ENCODE measurements around the gene PKP1. TPM values are rescaled to one million over a fixed set of nuclear protein-coding genes. Genes with fewer than 3 reads are reported as not detected.

Gene PKP1
- polyA plus RNA-seq, 1 donor (not counting 4 experiments of a cell fraction or from before 2014, with no cell fraction given) = 169 TPM

- no peak overlapping the region for H3K4me2 ChIP-seq (ENCODE audit: control insufficient read depth, extremely low read depth, insufficient read depth, low read depth, low read length)
- H4K20me1 ChIP-seq (ENCODE audit: control insufficient read depth, extremely low read depth, insufficient read depth, low read length) = no peaks in the 10 kb centered on the region
- H3K4me3 ChIP-seq (ENCODE audit: control insufficient read depth in 2 of 3, extremely low read depth in 1 of 3, insufficient read depth in 2 of 3, low read depth in 1 of 3, low read length in 3 of 3) = no peak overlapping the region
- H3K9me1 ChIP-seq (ENCODE audit: control insufficient read depth, extremely low read depth, insufficient read depth, low read length) = no peaks in the 10 kb centered on the region
- H3K9ac ChIP-seq (ENCODE audit: control insufficient read depth, extremely low read depth, insufficient read depth, low read length) = no peak overlapping the region
- H2AFZ ChIP-seq (ENCODE audit: control insufficient read depth, low read length) = no peak overlapping the region
- peaks cover 24% of the 10 kb centered on the region for H3K4me1 ChIP-seq (ENCODE audit: control insufficient read depth, extremely low read depth, insufficient read depth, low read length)
- DNase-seq (ENCODE audit: low read depth, low spot score) = no peak
- dilution Hi-C loops (cut with MboI; ENCODE audit: extremely low pct_ligation_motif_present, low sequenced_read_pairs) = no loop called here
- H3K79me2 ChIP-seq (ENCODE audit: control insufficient read depth, insufficient read depth, low read length) = no peaks in the 10 kb centered on the region
- no peaks in the 10 kb centered on the region for H3K9me3 ChIP-seq (ENCODE audit: control insufficient read depth, low read depth, low read length)
- H3K27me3 ChIP-seq (ENCODE audit: control insufficient read depth, extremely low read depth, insufficient read depth, low read length) = no peaks in the 10 kb centered on the region
- H3K36me3 ChIP-seq (ENCODE audit: control insufficient read depth in 2 of 2, extremely low read depth in 1 of 2, insufficient read depth in 2 of 2, low read length in 2 of 2) = peaks cover 39 to 52% of the 10 kb centered on the region in 2 experiments
- no peak for FAIRE-seq
- TF ChIP-seq EZH2 (IDR thresholded peaks at IDR 0.05; ENCODE audit: low read length) (no peak), CTCF (optimal IDR thresholded peaks at IDR 0.05 in 1 of 3, IDR thresholded peaks at IDR 0.05 in 1 of 3, conservative IDR thresholded peaks at IDR 0.05 in 1 of 3; ENCODE audit: extremely low read depth in 1 of 3, insufficient read depth in 2 of 3, low read length in 3 of 3) (no peak)
- no peak overlapping the region for H3K27ac ChIP-seq (ENCODE audit: control insufficient read depth, insufficient read depth, low read length)
Observed at GRCh38 chr1:201329286-201329685, 46.0 kb downstream of the PKP1 start.

GRCh38 chr1:201329801-201330200 is 46.5 kb downstream of the PKP1 start:
- Histone ChIP-seq H4K20me1 (ENCODE audit: control insufficient read depth, extremely low read depth, insufficient read depth, low read length) (no peaks in the 10 kb centered on the region), H3K4me1 (ENCODE audit: control insufficient read depth, extremely low read depth, insufficient read depth, low read length) (peaks cover 30% of the 10 kb centered on the region), H3K79me2 (ENCODE audit: control insufficient read depth, insufficient read depth, low read length) (no peaks in the 10 kb centered on the region), H2AFZ (ENCODE audit: control insufficient read depth, low read length) (no peak overlapping the region), H3K9me1 (ENCODE audit: control insufficient read depth, extremely low read depth, insufficient read depth, low read length) (no peaks in the 10 kb centered on the region), H3K4me2 (ENCODE audit: control insufficient read depth, extremely low read depth, insufficient read depth, low read depth, low read length) (no peak overlapping the region), H3K27me3 (ENCODE audit: control insufficient read depth, extremely low read depth, insufficient read depth, low read length) (no peaks in the 10 kb centered on the region), H3K36me3 (ENCODE audit: control insufficient read depth in 2 of 2, extremely low read depth in 1 of 2, insufficient read depth in 2 of 2, low read length in 2 of 2) (peaks cover 34 to 49% of the 10 kb centered on the region in 2 experiments), H3K9ac (ENCODE audit: control insufficient read depth, extremely low read depth, insufficient read depth, low read length) (no peak overlapping the region), H3K4me3 (ENCODE audit: control insufficient read depth in 2 of 3, extremely low read depth in 1 of 3, insufficient read depth in 2 of 3, low read depth in 1 of 3, low read length in 3 of 3) (no peak overlapping the region), H3K9me3 (ENCODE audit: control insufficient read depth, low read depth, low read length) (no peaks in the 10 kb centered on the region), H3K27ac (ENCODE audit: control insufficient read depth, insufficient read depth, low read length) (no peak overlapping the region)
- dilution Hi-C loops (cut with MboI; ENCODE audit: extremely low pct_ligation_motif_present, low sequenced_read_pairs) = no loop called here
- FAIRE-seq = no peak
- no peak for TF ChIP-seq CTCF (optimal IDR thresholded peaks at IDR 0.05 in 1 of 3, IDR thresholded peaks at IDR 0.05 in 1 of 3, conservative IDR thresholded peaks at IDR 0.05 in 1 of 3; ENCODE audit: extremely low read depth in 1 of 3, insufficient read depth in 2 of 3, low read length in 3 of 3)
- no peak for TF ChIP-seq EZH2 (IDR thresholded peaks at IDR 0.05; ENCODE audit: low read length)
- no peak for DNase-seq (ENCODE audit: low read depth, low spot score)
